Astrocyte of the spinal cord (primary cell): ENCODE measurements around the gene VAMP5.
A peak's percentile ranks its signal among the peaks of the same experiment; 100 is the strongest.
"Not testable (repeated sequence)": the region's sequence is repeated elsewhere in the genome, so short reads cannot be mapped to it uniquely, and the experiment has no call there.

Experiments
- DNase-seq: peaks from one replicate; pipeline ENCODE4 v3.0.0; 2011; ENCODE audit warnings: low read depth, low spot score
- H3K4me3 ChIP-seq: 2 replicates; pipeline ENCODE4 v1.5.1; 2011; ENCODE audit warnings: low read depth, mild to moderate bottlenecking, low read length, moderate library complexity
- in situ Hi-C: cut with HindIII; loops from 2 replicates; pipeline ENCODE4 v1.10.0; 2017; ENCODE audit warnings: low sequenced_read_pairs
- TF ChIP-seq, protein P1 (sequence below): IDR thresholded peaks from 2 replicates; pipeline ENCODE4 v1.5.1; 2012; ENCODE audit warnings: low read depth, mild to moderate bottlenecking, low read length, inconsistent platforms

Gene VAMP5

DNA sequence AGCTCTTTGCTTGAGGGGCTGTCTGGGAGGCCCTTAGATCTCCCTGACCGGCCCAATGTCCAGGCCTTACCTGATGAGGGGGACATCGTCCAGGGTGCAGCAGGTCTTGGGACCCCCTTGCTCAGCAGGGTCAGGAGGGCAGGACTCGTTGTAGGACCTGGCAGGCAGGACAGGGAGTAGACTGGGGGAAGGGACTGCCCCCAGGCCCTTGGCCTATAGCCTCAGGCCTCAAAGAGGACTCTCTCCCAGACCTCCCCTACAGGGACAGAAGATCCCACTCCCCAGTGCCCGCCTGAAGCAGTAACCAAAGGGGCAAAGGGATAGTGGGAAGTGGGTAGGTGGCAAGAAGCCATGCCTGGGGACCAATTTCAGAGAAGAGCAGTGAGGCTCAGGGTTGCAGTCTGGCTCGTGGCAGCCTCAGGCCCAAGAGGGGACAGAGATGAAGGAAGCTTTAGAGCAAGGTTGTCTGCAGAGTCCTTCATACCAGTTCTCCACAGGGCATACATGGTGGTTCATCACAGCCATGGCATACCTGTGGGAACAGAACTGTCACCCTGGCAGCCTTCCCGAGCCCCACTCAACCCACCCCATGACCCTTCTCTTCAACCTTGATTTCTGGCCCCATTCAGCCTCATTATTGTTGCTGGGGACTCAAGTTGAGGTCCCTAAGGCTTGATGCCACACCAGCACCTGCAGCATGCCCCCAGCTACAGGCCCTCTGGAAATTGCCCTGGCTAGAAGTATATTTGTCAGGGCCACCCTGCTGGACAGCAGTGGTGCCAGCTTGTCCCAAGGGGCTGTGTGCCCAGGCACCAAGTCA lies 16.9 kb downstream of the VAMP5 start:
- DNase-seq, result no peak
- in situ Hi-C loops, result no loop called here
- TF ChIP-seq, protein P1, sequence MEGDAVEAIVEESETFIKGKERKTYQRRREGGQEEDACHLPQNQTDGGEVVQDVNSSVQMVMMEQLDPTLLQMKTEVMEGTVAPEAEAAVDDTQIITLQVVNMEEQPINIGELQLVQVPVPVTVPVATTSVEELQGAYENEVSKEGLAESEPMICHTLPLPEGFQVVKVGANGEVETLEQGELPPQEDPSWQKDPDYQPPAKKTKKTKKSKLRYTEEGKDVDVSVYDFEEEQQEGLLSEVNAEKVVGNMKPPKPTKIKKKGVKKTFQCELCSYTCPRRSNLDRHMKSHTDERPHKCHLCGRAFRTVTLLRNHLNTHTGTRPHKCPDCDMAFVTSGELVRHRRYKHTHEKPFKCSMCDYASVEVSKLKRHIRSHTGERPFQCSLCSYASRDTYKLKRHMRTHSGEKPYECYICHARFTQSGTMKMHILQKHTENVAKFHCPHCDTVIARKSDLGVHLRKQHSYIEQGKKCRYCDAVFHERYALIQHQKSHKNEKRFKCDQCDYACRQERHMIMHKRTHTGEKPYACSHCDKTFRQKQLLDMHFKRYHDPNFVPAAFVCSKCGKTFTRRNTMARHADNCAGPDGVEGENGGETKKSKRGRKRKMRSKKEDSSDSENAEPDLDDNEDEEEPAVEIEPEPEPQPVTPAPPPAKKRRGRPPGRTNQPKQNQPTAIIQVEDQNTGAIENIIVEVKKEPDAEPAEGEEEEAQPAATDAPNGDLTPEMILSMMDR, result no peak
- peak overlapping the region; percentile 80 for H3K4me3 ChIP-seq

GRCh38 chr2:85601771-85602475 lies 17.7 kb downstream of the VAMP5 start:
- in situ Hi-C loops, result no loop called here
- peak overlapping the region; percentile 80 for H3K4me3 ChIP-seq
- TF ChIP-seq, protein P1, result no peak
- DNase-seq, result peak; percentile 37

- TF ChIP-seq, protein P1, result peak; percentile 13
Observed at GRCh38 chr2:85602476-85603234, 18.4 kb downstream of the VAMP5 start, which contains the start of gene TMEM150A. Gene TMEM150A (minus strand): TSS chr2:85602698. CDS start chr2:85601948, 750 bp downstream.

DNA sequence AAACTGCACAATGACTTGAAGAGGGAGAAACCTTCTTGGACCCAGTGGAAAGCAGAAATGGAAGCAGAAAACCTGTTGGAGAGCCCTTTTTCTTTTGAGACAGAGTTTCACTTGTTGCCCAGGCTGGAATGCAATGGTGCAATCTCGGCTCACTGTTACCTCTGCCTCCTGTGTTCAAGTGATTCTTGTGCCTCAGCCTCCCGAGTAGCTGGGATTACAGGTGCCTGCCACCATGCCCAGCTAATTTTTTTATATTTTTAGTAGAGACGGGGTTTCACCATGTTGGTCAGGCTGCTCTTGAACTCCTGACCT lies 19.9 kb downstream of the VAMP5 start:
- DNase-seq, H3K4me3 ChIP-seq, in situ Hi-C loops: not testable (repeated sequence)

More at GRCh38 chr2:85602476-85603234, 18.4 kb downstream of the VAMP5 start, which contains the start of gene TMEM150A:
- DNase-seq, result peak; percentile 92
- in situ Hi-C loops, result no loop called here
- H3K4me3 ChIP-seq, result peak within 1 kb of the TSS; percentile 80

DNA sequence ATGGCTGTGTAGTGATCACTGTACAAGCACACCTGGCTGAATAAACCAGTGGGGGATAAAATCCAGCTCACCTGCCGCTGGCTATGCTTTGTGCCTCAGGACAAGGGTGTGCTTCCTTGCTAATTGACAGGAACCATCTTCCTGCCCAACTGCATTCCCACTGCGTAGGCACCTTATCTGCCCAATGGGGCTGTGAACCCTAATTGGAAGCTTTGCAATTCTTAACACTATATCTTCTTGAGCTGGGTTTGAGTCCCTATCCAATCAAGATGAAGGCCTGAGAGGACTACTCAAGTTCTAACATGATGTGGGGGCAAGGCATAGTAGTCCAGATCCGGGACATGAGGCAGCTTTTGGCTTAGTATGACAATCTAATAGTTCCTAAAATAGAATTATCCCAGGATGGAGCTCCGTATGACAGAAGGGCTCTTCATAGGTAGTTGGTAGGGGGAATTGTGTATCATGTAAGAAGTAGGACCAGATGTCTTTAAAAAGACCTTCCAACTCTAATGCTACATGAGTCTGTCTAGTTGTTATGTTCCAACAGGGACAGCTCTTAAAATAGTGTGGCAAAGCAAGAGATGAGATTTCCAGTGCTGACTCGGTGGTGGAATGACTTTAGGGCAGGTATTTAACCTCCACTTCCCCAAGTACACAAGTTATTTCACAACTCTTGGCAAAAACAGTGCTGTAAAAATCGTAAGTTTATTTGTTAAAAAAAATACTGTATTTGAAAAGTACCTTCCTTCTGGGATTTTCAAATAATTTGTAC lies 20.5 kb downstream of the VAMP5 start:
- TF ChIP-seq, protein P1, result no peak
- DNase-seq, result peak; percentile 8
- H3K4me3 ChIP-seq, result no peak overlapping the region
- in situ Hi-C loops, result no loop called here

DNA sequence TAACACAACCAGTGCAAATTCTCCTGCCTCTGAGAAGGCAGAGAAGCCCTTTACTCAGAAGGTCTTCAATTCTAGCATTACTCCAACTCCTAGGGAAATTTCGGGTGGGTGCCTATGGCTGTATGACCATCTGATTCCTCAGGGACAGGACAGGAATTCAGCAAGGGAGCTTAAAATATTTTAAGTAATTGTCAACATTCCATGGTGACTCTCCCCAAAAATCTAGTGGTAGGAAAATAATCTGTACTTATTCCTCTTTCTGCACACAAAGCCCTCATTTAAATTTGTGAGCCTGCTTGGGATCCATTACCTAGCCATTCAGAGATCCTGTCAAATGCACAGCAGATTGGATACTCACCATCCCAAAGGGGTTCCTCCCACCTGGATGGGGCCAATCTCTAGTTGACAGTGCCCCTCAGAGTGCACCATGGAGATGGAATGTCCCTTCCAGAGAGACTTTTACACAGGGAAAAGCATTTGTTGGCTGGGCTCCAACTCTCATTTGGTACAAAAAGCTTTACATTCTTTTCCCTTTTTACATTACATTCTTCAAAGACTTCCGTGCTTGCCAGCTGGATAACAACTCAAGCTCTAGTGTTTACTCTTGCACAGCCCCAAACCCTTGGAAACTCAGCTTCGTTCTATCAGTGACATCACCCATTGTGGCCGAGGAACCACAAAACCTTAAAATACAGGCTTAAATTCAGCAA lies 21.3 kb downstream of the VAMP5 start:
- in situ Hi-C loops, result no loop called here

More for the DNA sequence above, 21.3 kb downstream of the VAMP5 start:
- H3K4me3 ChIP-seq, result no peak overlapping the region
- DNase-seq, result peak; percentile 94
- TF ChIP-seq, protein P1, result no peak
